Endothelial cell of umbilical vein (primary cell): ENCODE data around the gene ACOX3. TPM values are rescaled to one million over a fixed set of nuclear protein-coding genes. Genes with fewer than 3 reads are reported as not detected.

Experiments
- BruUV-seq: library from RNA; stranded (reverse); fragments of 400-500 nt; replicated peaks from 2 replicates; lab custom pipeline; 2021; lab: Mats Ljungman, UMichigan
- CTCF ChIA-PET: fragments of 300-600, 350-600 bp; sonication (Branson Sonifier 250); formaldehyde crosslinking; loops from one replicate; lab custom pipeline; 2021; ENCODE audit warnings: antibody characterized with exemption, inconsistent platforms; lab: Charles Lee
- POLR2A ChIA-PET: fragments of 300-600, 350-600 bp; sonication (Branson Sonifier 250); formaldehyde crosslinking; loops from one replicate; lab custom pipeline; 2021; ENCODE audit warnings: antibody characterized with exemption, inconsistent platforms; lab: Charles Lee
- DNase-seq: peaks from one replicate; pipeline ENCODE4 v3.0.0-alpha.2; 2011; ENCODE audit warnings: low read depth, low spot score
- FAIRE-seq: peaks from 2 replicates; lab custom pipeline; 2011; peaks lifted over from hg19 to GRCh38; lab: Jason Lieb, UNC
- H2AFZ ChIP-seq: 2 replicates; pipeline ENCODE4 v1.6.0; 2012; ENCODE audit warnings: low read depth, low read length, control low read depth, inconsistent platforms
- H3K27ac ChIP-seq: 2 replicates; pipeline ENCODE4 v1.5.1; 2011; ENCODE audit warnings: low read depth, mild to moderate bottlenecking, control low read depth, low read length, moderate library complexity; ENCODE audit not compliant: insufficient read depth
- H3K27me3 ChIP-seq, 2 experiments: 2 replicates each; pipeline versions ENCODE4 v1.6.0 to v1.6.1; 2011; ENCODE audit warnings: low read length in 2 of 2, mixed read lengths in 1 of 2; ENCODE audit not compliant: control insufficient read depth in 2 of 2, insufficient read depth in 2 of 2
- H3K36me3 ChIP-seq, 2 experiments: 2 replicates in 1 of 2; 3 replicates in 1 of 2; pipeline ENCODE4 v1.5.1; 2011; ENCODE audit warnings: low read length in 2 of 2, mild to moderate bottlenecking in 1 of 2, moderate library complexity in 1 of 2; ENCODE audit not compliant: control insufficient read depth in 2 of 2, insufficient read depth in 2 of 2; ENCODE audit errors: extremely low read depth in 1 of 2
- H3K4me1 ChIP-seq: 3 replicates; pipeline ENCODE4 v1.5.1; 2011; ENCODE audit warnings: mild to moderate bottlenecking, low read length; ENCODE audit not compliant: control insufficient read depth, insufficient read depth; ENCODE audit errors: extremely low read depth
- H3K4me2 ChIP-seq: 2 replicates; pipeline ENCODE4 v1.6.1; 2011; ENCODE audit warnings: low read length, control low read depth, mixed read lengths; ENCODE audit not compliant: insufficient read depth
- H3K4me3 ChIP-seq, 3 experiments: fragments of 200-600 bp in 1 of 3; sonication (generic), shearing (Covaris generic) in 1 of 3; replicated peaks in 1 of 3; 2 replicates each; pipeline ENCODE4 v1.5.1; 2011 to 2016; ENCODE audit warnings: control low read depth in 3 of 3, low read length in 3 of 3, mild to moderate bottlenecking in 2 of 3, inconsistent platforms in 1 of 3, low read depth in 1 of 3, moderate library complexity in 1 of 3; ENCODE audit not compliant: insufficient read depth in 1 of 3
- H3K79me2 ChIP-seq: 2 replicates; pipeline ENCODE4 v1.6.0; 2012; ENCODE audit warnings: low read length, inconsistent platforms; ENCODE audit not compliant: control insufficient read depth, insufficient read depth
- H3K9ac ChIP-seq: replicated peaks from 2 replicates; pipeline ENCODE3; 2011; ENCODE audit warnings: low read length, control low read depth; ENCODE audit not compliant: insufficient read depth; ENCODE audit errors: extremely low read depth
- H3K9me1 ChIP-seq: replicated peaks from 3 replicates; pipeline ENCODE4 v1.6.0; 2011; ENCODE audit warnings: mild to moderate bottlenecking, low read length; ENCODE audit not compliant: control insufficient read depth, insufficient read depth; ENCODE audit errors: extremely low read depth
- H3K9me3 ChIP-seq: replicated peaks from 2 replicates; pipeline ENCODE4 v1.5.1; 2012; ENCODE audit warnings: low read length, inconsistent platforms; ENCODE audit not compliant: control insufficient read depth, insufficient read depth
- H4K20me1 ChIP-seq: replicated peaks from 2 replicates; pipeline ENCODE3; 2011; ENCODE audit warnings: mild to moderate bottlenecking, low read length; ENCODE audit not compliant: control insufficient read depth, insufficient read depth; ENCODE audit errors: extremely low read depth
- CTCF ChIP-seq, 2 donors: IDR thresholded peaks; 1 replicate in 1 of 2; 2 replicates in 1 of 2; pipeline ENCODE4 v1.5.1; 2011; ENCODE audit warnings: low read length in 2 of 2, mild to moderate bottlenecking in 2 of 2, moderate library complexity in 2 of 2, control low read depth in 1 of 2, inconsistent platforms in 1 of 2, low read depth in 1 of 2; ENCODE audit not compliant: insufficient read depth in 1 of 2; ENCODE audit errors: extremely low read depth in 1 of 2
- EZH2 ChIP-seq: IDR thresholded peaks from 2 replicates; pipeline ENCODE4 v1.6.1; 2012; ENCODE audit warnings: borderline replicate concordance, low read depth, mild to moderate bottlenecking, moderate library complexity, low read length, inconsistent platforms; ENCODE audit not compliant: severe bottlenecking
- FOS ChIP-seq: IDR thresholded peaks from 2 replicates; pipeline ENCODE4 v1.6.1; 2011; ENCODE audit warnings: mild to moderate bottlenecking, low read length, moderate library complexity, borderline replicate concordance; ENCODE audit not compliant: insufficient read depth
- GATA2 ChIP-seq: IDR thresholded peaks from 2 replicates; pipeline ENCODE4 v1.7.0; 2011; ENCODE audit warnings: low read depth, mild to moderate bottlenecking, moderate library complexity, mixed read lengths, low read length; ENCODE audit not compliant: insufficient read length, insufficient read depth
- MAX ChIP-seq: IDR thresholded peaks from 2 replicates; pipeline ENCODE4 v1.6.1; 2011; ENCODE audit not compliant: insufficient read depth, insufficient read length
- MYC ChIP-seq: IDR thresholded peaks from one replicate; pipeline ENCODE4 v1.6.1; 2011; ENCODE audit warnings: mild to moderate bottlenecking, low read depth, low read length
- POLR2A ChIP-seq: IDR thresholded peaks from 2 replicates; pipeline ENCODE4 v1.6.1; 2012; ENCODE audit warnings: low read depth, mild to moderate bottlenecking, control low read depth, low read length
- POLR2AphosphoS5 ChIP-seq: IDR thresholded peaks from 2 replicates; pipeline ENCODE4 v1.6.1; 2012; ENCODE audit warnings: low read depth, mild to moderate bottlenecking, control low read depth, low read length, moderate library complexity; ENCODE audit not compliant: insufficient read depth
- dilution Hi-C: fragments of 300-500 bp; cut with MboI; formaldehyde crosslinking; loops from one replicate; pipeline ENCODE4 v1.15.0; 2019; ENCODE audit warnings: low sequenced_read_pairs; ENCODE audit not compliant: extremely low pct_ligation_motif_present
- intact Hi-C: fragments of 100-400 bp; cut with micrococcal nuclease; formaldehyde crosslinking; loops from one replicate; pipeline ENCODE4 v1.10.0; 2022
- polyA plus RNA-seq, 4 experiments: library from polyadenylated mRNA; depleted of rRNA in 3 of 4; stranded (reverse) in 3 of 4; unstranded in 1 of 4; fragments of >200 nt; gene quantifications; 2 replicates each; pipeline versions ENCODE4 v1.2.1 to v1.2.3, GENCODE V29; 2011 to 2012; ENCODE audit warnings: missing spikeins in 1 of 4
- total RNA-seq: library from RNA; stranded (reverse); gene quantifications from 2 replicates; pipeline ENCODE4 v1.2.3, GENCODE V29; 2021

ACOX3 gene
- total and polyA plus RNA-seq, 2 donors (not counting 3 experiments of a cell fraction or from before 2014, with no cell fraction given): 13.0 to 26.3 TPM

DNA sequence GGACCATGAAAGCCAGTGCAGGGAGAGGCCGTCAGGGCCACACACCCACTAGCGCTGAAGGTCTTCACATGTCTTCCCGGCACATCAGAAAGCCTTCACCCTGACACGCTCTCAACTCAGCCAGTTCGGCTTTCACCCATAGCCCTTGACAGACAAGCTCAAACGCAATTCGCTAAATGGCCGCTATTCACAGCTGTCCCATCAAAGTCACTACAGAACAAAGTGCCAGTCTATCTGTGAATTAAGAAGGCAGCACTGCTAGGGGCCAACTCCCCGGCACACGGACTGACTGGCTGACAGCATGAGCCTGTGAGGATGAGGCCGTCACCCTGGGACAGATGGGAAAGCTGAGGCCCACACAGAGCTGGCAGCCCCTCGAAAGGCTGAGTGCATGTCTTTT, 45.7 kb downstream of the ACOX3 start:
- POLR2A ChIA-PET: no interaction called here

More for the DNA sequence above, 45.7 kb downstream of the ACOX3 start:
- CTCF ChIA-PET: interaction anchor here (1.3 to 5.4 kb wide), 4 partner anchors 8 to 153 kb away, joined by 4 to 45 read pairs (median 22); no protein-coding TSS in a partner anchor
- DNase-seq (no peak), FAIRE-seq (no peak)
- TF ChIP-seq MAX: no peak
- no peak for TF ChIP-seq CTCF (IDR thresholded peaks at IDR 0.05; ENCODE audit: extremely low read depth in 1 of 2, insufficient read depth in 1 of 2, low read depth in 1 of 2, low read length in 2 of 2)
- no peak for TF ChIP-seq FOS
- TF ChIP-seq POLR2A: no peak
- no peak for TF ChIP-seq GATA2
- no peak for TF ChIP-seq EZH2
- no peak for TF ChIP-seq MYC
- no peak for TF ChIP-seq POLR2AphosphoS5
- no peaks in the 10 kb centered on the region for H3K79me2 ChIP-seq
- no TSS peak for BruUV-seq
- H4K20me1 ChIP-seq: no peaks in the 10 kb centered on the region
- H3K9me3 ChIP-seq: no peaks in the 10 kb centered on the region
- no peak overlapping the region for H2AFZ ChIP-seq
- H3K36me3 ChIP-seq: peaks cover 0 to 7% of the 10 kb centered on the region in 2 experiments
- H3K4me3 ChIP-seq: no peak overlapping the region
- H3K9ac ChIP-seq: no peak overlapping the region
- H3K9me1 ChIP-seq: no peaks in the 10 kb centered on the region
- no peak overlapping the region for H3K27ac ChIP-seq
- intact Hi-C loops (no loop called here), dilution Hi-C loops (no loop called here)
- H3K27me3 ChIP-seq: no peaks in the 10 kb centered on the region
- peaks cover 30% of the 10 kb centered on the region for H3K4me1 ChIP-seq
- no peak overlapping the region for H3K4me2 ChIP-seq
